ENCODE measurements around the gene AP2B1.

- no peak for TF ChIP-seq CTCF (conservative IDR thresholded peaks at IDR 0.05)
- no peak for TF ChIP-seq ZFX (IDR thresholded peaks at IDR 0.05)
Measured at GRCh38 chr17:35752945-35753764, 166.0 kb downstream of the AP2B1 start, which contains the start of gene GAS2L2.
